Nephron (organoid): ENCODE results near the gene ARHGEF4.

Source experiments
- H3K27ac Mint-ChIP-seq, 3 experiments: 2 replicates each; pipeline ENCODE4 v1.8.0; 2020; ENCODE audit warnings: mixed read lengths in 3 of 3, mild to moderate bottlenecking in 2 of 3, moderate library complexity in 1 of 3
- H3K27me3 Mint-ChIP-seq: 2 replicates; pipeline ENCODE4 v1.8.0; 2021; ENCODE audit warnings: low read depth, mild to moderate bottlenecking, moderate library complexity, mixed read lengths
- H3K36me3 Mint-ChIP-seq: 2 replicates; pipeline ENCODE4 v1.8.0; 2020; ENCODE audit warnings: low read depth, mixed read lengths
- H3K4me1 Mint-ChIP-seq: 2 replicates; pipeline ENCODE4 v1.8.0; 2020; ENCODE audit warnings: mixed read lengths
- H3K4me3 Mint-ChIP-seq, 3 experiments: 2 replicates each; pipeline ENCODE4 v1.8.0; 2020; ENCODE audit warnings: mild to moderate bottlenecking in 3 of 3, mixed read lengths in 3 of 3, moderate library complexity in 2 of 3
- H3K9me3 Mint-ChIP-seq: 2 replicates; pipeline ENCODE4 v1.8.0; 2020; ENCODE audit warnings: mixed read lengths
- CTCF ChIP-seq, 3 experiments: fragments of 200-600 bp; sonication (generic); IDR thresholded peaks; one replicate each; pipeline ENCODE4 v1.5.0; 2021; ENCODE audit warnings: antibody characterized with exemption in 3 of 3; ENCODE audit not compliant: unreplicated experiment in 3 of 3

ARHGEF4 gene

GRCh38 chr2:130874512-130874911, 37.8 kb downstream of the ARHGEF4 start:
- no peaks in the 10 kb centered on the region for H3K4me1 Mint-ChIP-seq
- peaks cover 4% of the 10 kb centered on the region for H3K9me3 Mint-ChIP-seq
- no peak overlapping the region for H3K4me3 Mint-ChIP-seq
- no peak for TF ChIP-seq CTCF (IDR thresholded peaks at IDR 0.05; ENCODE audit: unreplicated experiment in 3 of 3)
- no peak overlapping the region for H3K27ac Mint-ChIP-seq
- no peaks in the 10 kb centered on the region for H3K36me3 Mint-ChIP-seq
- H3K27me3 Mint-ChIP-seq = peaks cover 36% of the 10 kb centered on the region

GRCh38 chr2:130875935-130876334, 39.2 kb downstream of the ARHGEF4 start:
- H3K27me3 Mint-ChIP-seq = peaks cover 24% of the 10 kb centered on the region
- no peak overlapping the region for H3K27ac Mint-ChIP-seq
- no peak overlapping the region for H3K4me3 Mint-ChIP-seq
- peaks cover 4% of the 10 kb centered on the region for H3K9me3 Mint-ChIP-seq
- no peaks in the 10 kb centered on the region for H3K4me1 Mint-ChIP-seq
- H3K36me3 Mint-ChIP-seq = no peaks in the 10 kb centered on the region
- no peak for TF ChIP-seq CTCF (IDR thresholded peaks at IDR 0.05; ENCODE audit: unreplicated experiment in 3 of 3)

- Mint-ChIP-seq H3K27me3 (peaks cover 15% of the 10 kb centered on the region), H3K36me3 (no peaks in the 10 kb centered on the region)
These were observed 40.5 kb downstream of the ARHGEF4 start for GRCh38 chr2:130877258-130877657.

GRCh38 chr2:130878316-130878715, 41.6 kb downstream of the ARHGEF4 start:
- Mint-ChIP-seq H3K4me1 (no peaks in the 10 kb centered on the region), H3K9me3 (peaks cover 4% of the 10 kb centered on the region), H3K4me3 (no peak overlapping the region), H3K27ac (no peak overlapping the region), H3K27me3 (peaks cover 15% of the 10 kb centered on the region), H3K36me3 (no peaks in the 10 kb centered on the region)
- TF ChIP-seq CTCF (IDR thresholded peaks at IDR 0.05; ENCODE audit: unreplicated experiment in 3 of 3) = no peak

More at GRCh38 chr2:130877258-130877657, 40.5 kb downstream of the ARHGEF4 start:
- no peak overlapping the region for H3K4me3 Mint-ChIP-seq
- no peaks in the 10 kb centered on the region for H3K4me1 Mint-ChIP-seq
- peaks cover 4% of the 10 kb centered on the region for H3K9me3 Mint-ChIP-seq
- no peak overlapping the region for H3K27ac Mint-ChIP-seq
- no peak for TF ChIP-seq CTCF (IDR thresholded peaks at IDR 0.05; ENCODE audit: unreplicated experiment in 3 of 3)

- H3K27ac Mint-ChIP-seq = no peak overlapping the region
- TF ChIP-seq CTCF (IDR thresholded peaks at IDR 0.05; ENCODE audit: unreplicated experiment in 3 of 3) = no peak
- H3K4me1 Mint-ChIP-seq = no peaks in the 10 kb centered on the region
- peaks cover 4% of the 10 kb centered on the region for H3K9me3 Mint-ChIP-seq
- H3K27me3 Mint-ChIP-seq = peaks cover 11% of the 10 kb centered on the region
- no peak overlapping the region for H3K4me3 Mint-ChIP-seq
- H3K36me3 Mint-ChIP-seq = no peaks in the 10 kb centered on the region
These were observed 42.2 kb downstream of the ARHGEF4 start for GRCh38 chr2:130878933-130879332.

- Mint-ChIP-seq H3K4me3 (no peak overlapping the region), H3K9me3 (peaks cover 4% of the 10 kb centered on the region), H3K27ac (no peak overlapping the region)
These were observed 45.5 kb downstream of the ARHGEF4 start for GRCh38 chr2:130882111-130882690.

More at GRCh38 chr2:130882111-130882690, 45.5 kb downstream of the ARHGEF4 start:
- Mint-ChIP-seq H3K27me3 (no peaks in the 10 kb centered on the region), H3K4me1 (no peaks in the 10 kb centered on the region), H3K36me3 (no peaks in the 10 kb centered on the region)
- no peak for TF ChIP-seq CTCF (IDR thresholded peaks at IDR 0.05; ENCODE audit: unreplicated experiment in 3 of 3)
